ENCODE measurements around the gene AKIRIN1.

DNA sequence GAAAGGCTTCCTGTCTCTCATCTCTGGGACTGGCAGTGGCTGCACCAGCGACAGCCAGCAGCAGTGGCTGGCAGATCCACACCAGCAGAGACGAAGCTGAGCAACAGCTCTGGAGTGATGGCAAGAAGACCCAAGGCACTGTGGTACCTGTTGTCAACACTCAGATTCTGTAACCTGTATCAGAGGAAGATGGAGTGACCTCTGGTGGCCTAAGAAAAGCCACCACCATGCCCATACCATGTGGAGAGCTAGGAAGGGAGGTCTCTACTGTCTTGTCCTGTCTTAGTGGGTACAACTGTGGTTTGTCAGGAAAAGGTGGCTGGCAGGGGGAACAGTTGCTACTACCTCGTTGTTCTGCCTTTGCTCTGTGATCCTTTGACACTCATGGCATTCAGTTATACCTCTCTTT, 26.9 kb upstream of the AKIRIN1 start:
- TF ChIP-seq, protein P1, sequence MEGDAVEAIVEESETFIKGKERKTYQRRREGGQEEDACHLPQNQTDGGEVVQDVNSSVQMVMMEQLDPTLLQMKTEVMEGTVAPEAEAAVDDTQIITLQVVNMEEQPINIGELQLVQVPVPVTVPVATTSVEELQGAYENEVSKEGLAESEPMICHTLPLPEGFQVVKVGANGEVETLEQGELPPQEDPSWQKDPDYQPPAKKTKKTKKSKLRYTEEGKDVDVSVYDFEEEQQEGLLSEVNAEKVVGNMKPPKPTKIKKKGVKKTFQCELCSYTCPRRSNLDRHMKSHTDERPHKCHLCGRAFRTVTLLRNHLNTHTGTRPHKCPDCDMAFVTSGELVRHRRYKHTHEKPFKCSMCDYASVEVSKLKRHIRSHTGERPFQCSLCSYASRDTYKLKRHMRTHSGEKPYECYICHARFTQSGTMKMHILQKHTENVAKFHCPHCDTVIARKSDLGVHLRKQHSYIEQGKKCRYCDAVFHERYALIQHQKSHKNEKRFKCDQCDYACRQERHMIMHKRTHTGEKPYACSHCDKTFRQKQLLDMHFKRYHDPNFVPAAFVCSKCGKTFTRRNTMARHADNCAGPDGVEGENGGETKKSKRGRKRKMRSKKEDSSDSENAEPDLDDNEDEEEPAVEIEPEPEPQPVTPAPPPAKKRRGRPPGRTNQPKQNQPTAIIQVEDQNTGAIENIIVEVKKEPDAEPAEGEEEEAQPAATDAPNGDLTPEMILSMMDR (IDR thresholded peaks at IDR 0.05), result peak in 3 of 4 donors; percentile 19 to 25 (median 24)
- no peak for TF ChIP-seq POLR2A (IDR thresholded peaks at IDR 0.05)
